Measurements from ENCODE around the gene SCFD2. TPM values are rescaled to one million over a fixed set of nuclear protein-coding genes. Genes with fewer than 3 reads are reported as not detected.

Gene SCFD2
- total and polyA plus RNA-seq, 5 donors from 2014 or later: 15.0 to 23.9 (median 16.3) TPM

- H3K27me3 Mint-ChIP-seq: no peaks in the 10 kb centered on the region
- Histone ChIP-seq H3K27me3 (ENCODE audit: control insufficient read depth, insufficient read depth, low read length) (no peaks in the 10 kb centered on the region), H3K9me3 (ENCODE audit: control insufficient read depth in 2 of 2, low read length in 2 of 2) (no peaks in the 10 kb centered on the region), H3K4me3 (ENCODE audit: low read depth, low read length) (no peak overlapping the region), H3K4me1 (ENCODE audit: control insufficient read depth, insufficient read depth, low read length, poor library complexity, severe bottlenecking) (no peaks in the 10 kb centered on the region), H3K27ac (ENCODE audit: insufficient read depth, low read length, poor library complexity, severe bottlenecking) (no peak overlapping the region), H3K36me3 (ENCODE audit: control insufficient read depth, insufficient read depth, low read length) (no peaks in the 10 kb centered on the region)
- H3K4me3 Mint-ChIP-seq: no peak overlapping the region
- H3K4me1 Mint-ChIP-seq: peaks cover 0 to 2% (median 0%) of the 10 kb centered on the region in 4 donors
- H3K27ac Mint-ChIP-seq: no peak overlapping the region
- DNase-seq: no peak
- ATAC-seq (ENCODE audit: low read depth in 2 of 2): no peak
- peaks cover 27% of the 10 kb centered on the region for H3K36me3 Mint-ChIP-seq
- peaks cover 3 to 13% (median 10%) of the 10 kb centered on the region in 7 donors for H3K9me3 Mint-ChIP-seq
Measured at GRCh38 chr4:53094040-53094439, 271.8 kb downstream of the SCFD2 start.

GRCh38 chr4:53089936-53090729, 275.7 kb downstream of the SCFD2 start:
- ATAC-seq (ENCODE audit: low read depth in 2 of 2): no peak
- Histone ChIP-seq H3K9me3 (ENCODE audit: control insufficient read depth in 2 of 2, low read length in 2 of 2) (no peaks in the 10 kb centered on the region), H3K27me3 (ENCODE audit: control insufficient read depth, insufficient read depth, low read length) (no peaks in the 10 kb centered on the region), H3K36me3 (ENCODE audit: control insufficient read depth, insufficient read depth, low read length) (no peaks in the 10 kb centered on the region), H3K27ac (ENCODE audit: insufficient read depth, low read length, poor library complexity, severe bottlenecking) (no peak overlapping the region), H3K4me3 (ENCODE audit: low read depth, low read length) (no peak overlapping the region), H3K4me1 (ENCODE audit: control insufficient read depth, insufficient read depth, low read length, poor library complexity, severe bottlenecking) (no peaks in the 10 kb centered on the region)
- no peak for DNase-seq
- Mint-ChIP-seq H3K36me3 (peaks cover 42% of the 10 kb centered on the region), H3K27me3 (no peaks in the 10 kb centered on the region), H3K27ac (no peak overlapping the region), H3K9me3 (peaks cover 1 to 25% (median 7%) of the 10 kb centered on the region in 7 donors), H3K4me1 (peaks cover 0 to 4% (median 0%) of the 10 kb centered on the region in 4 donors), H3K4me3 (no peak overlapping the region)

GRCh38 chr4:53088152-53088551, 277.7 kb downstream of the SCFD2 start:
- Mint-ChIP-seq H3K27me3 (no peaks in the 10 kb centered on the region), H3K27ac (no peak overlapping the region), H3K36me3 (peaks cover 47% of the 10 kb centered on the region), H3K4me1 (peaks cover 0 to 4% (median 0%) of the 10 kb centered on the region in 4 donors), H3K4me3 (no peak overlapping the region), H3K9me3 (peaks cover under 1 to 42% (median 13%) of the 10 kb centered on the region in 7 donors)
- Histone ChIP-seq H3K4me1 (ENCODE audit: control insufficient read depth, insufficient read depth, low read length, poor library complexity, severe bottlenecking) (no peaks in the 10 kb centered on the region), H3K36me3 (ENCODE audit: control insufficient read depth, insufficient read depth, low read length) (no peaks in the 10 kb centered on the region), H3K4me3 (ENCODE audit: low read depth, low read length) (no peak overlapping the region), H3K27ac (ENCODE audit: insufficient read depth, low read length, poor library complexity, severe bottlenecking) (no peak overlapping the region), H3K27me3 (ENCODE audit: control insufficient read depth, insufficient read depth, low read length) (no peaks in the 10 kb centered on the region), H3K9me3 (ENCODE audit: control insufficient read depth in 2 of 2, low read length in 2 of 2) (peaks cover 3 to 4% of the 10 kb centered on the region in 2 experiments)
- no peak for DNase-seq
- no peak for ATAC-seq (ENCODE audit: low read depth in 2 of 2)

GRCh38 chr4:53076374-53076958, 289.4 kb downstream of the SCFD2 start:
- Histone ChIP-seq H3K4me1 (ENCODE audit: control insufficient read depth, insufficient read depth, low read length, poor library complexity, severe bottlenecking) (no peaks in the 10 kb centered on the region), H3K36me3 (ENCODE audit: control insufficient read depth, insufficient read depth, low read length) (no peaks in the 10 kb centered on the region), H3K4me3 (ENCODE audit: low read depth, low read length) (no peak overlapping the region), H3K9me3 (ENCODE audit: control insufficient read depth in 2 of 2, low read length in 2 of 2) (no peaks in the 10 kb centered on the region), H3K27me3 (ENCODE audit: control insufficient read depth, insufficient read depth, low read length) (no peaks in the 10 kb centered on the region), H3K27ac (ENCODE audit: insufficient read depth, low read length, poor library complexity, severe bottlenecking) (no peak overlapping the region)
- H3K27ac Mint-ChIP-seq: no peak overlapping the region
- peaks cover 0 to 5% (median 0%) of the 10 kb centered on the region in 7 donors for H3K9me3 Mint-ChIP-seq
- H3K4me3 Mint-ChIP-seq: no peak overlapping the region
- no peaks in the 10 kb centered on the region for H3K27me3 Mint-ChIP-seq
- H3K36me3 Mint-ChIP-seq: peaks cover 4% of the 10 kb centered on the region
- DNase-seq (no peak), ATAC-seq (ENCODE audit: low read depth in 2 of 2) (no peak)
- peaks cover 0 to 6% (median 1%) of the 10 kb centered on the region in 4 donors for H3K4me1 Mint-ChIP-seq

GRCh38 chr4:53075162-53075785, 290.6 kb downstream of the SCFD2 start:
- no peak overlapping the region for H3K27ac Mint-ChIP-seq
- Histone ChIP-seq H3K4me1 (ENCODE audit: control insufficient read depth, insufficient read depth, low read length, poor library complexity, severe bottlenecking) (no peaks in the 10 kb centered on the region), H3K27ac (ENCODE audit: insufficient read depth, low read length, poor library complexity, severe bottlenecking) (no peak overlapping the region), H3K4me3 (ENCODE audit: low read depth, low read length) (no peak overlapping the region), H3K27me3 (ENCODE audit: control insufficient read depth, insufficient read depth, low read length) (no peaks in the 10 kb centered on the region), H3K9me3 (ENCODE audit: control insufficient read depth in 2 of 2, low read length in 2 of 2) (no peaks in the 10 kb centered on the region), H3K36me3 (ENCODE audit: control insufficient read depth, insufficient read depth, low read length) (no peaks in the 10 kb centered on the region)
- ATAC-seq (ENCODE audit: low read depth in 2 of 2) (no peak), DNase-seq (no peak)
- H3K9me3 Mint-ChIP-seq: peaks cover 0 to 9% (median 0%) of the 10 kb centered on the region in 7 donors
- H3K4me1 Mint-ChIP-seq: peaks cover 0 to 6% (median 2%) of the 10 kb centered on the region in 4 donors
- no peak overlapping the region for H3K4me3 Mint-ChIP-seq
- H3K27me3 Mint-ChIP-seq: no peaks in the 10 kb centered on the region
- H3K36me3 Mint-ChIP-seq: peaks cover 7% of the 10 kb centered on the region

- H3K27ac ChIP-seq (ENCODE audit: insufficient read depth, low read length, poor library complexity, severe bottlenecking): no peak overlapping the region
- H3K4me1 ChIP-seq (ENCODE audit: control insufficient read depth, insufficient read depth, low read length, poor library complexity, severe bottlenecking): no peaks in the 10 kb centered on the region
- no peak overlapping the region for H3K27ac Mint-ChIP-seq
- H3K4me3 ChIP-seq (ENCODE audit: low read depth, low read length): no peak overlapping the region
- no peaks in the 10 kb centered on the region for H3K27me3 ChIP-seq (ENCODE audit: control insufficient read depth, insufficient read depth, low read length)
- ATAC-seq (ENCODE audit: low read depth in 2 of 2): no peak
- no peaks in the 10 kb centered on the region for H3K36me3 ChIP-seq (ENCODE audit: control insufficient read depth, insufficient read depth, low read length)
- peaks cover 0 to 5% (median 0%) of the 10 kb centered on the region in 4 donors for H3K4me1 Mint-ChIP-seq
- H3K9me3 Mint-ChIP-seq: peaks cover 0 to 14% (median 4%) of the 10 kb centered on the region in 7 donors
- H3K9me3 ChIP-seq (ENCODE audit: control insufficient read depth in 2 of 2, low read length in 2 of 2): peaks cover 3 to 11% of the 10 kb centered on the region in 2 experiments
- H3K27me3 Mint-ChIP-seq: no peaks in the 10 kb centered on the region
- H3K36me3 Mint-ChIP-seq: peaks cover 15% of the 10 kb centered on the region
- no peak for DNase-seq
- H3K4me3 Mint-ChIP-seq: no peak overlapping the region
Measured at GRCh38 chr4:53068755-53069330, 297.0 kb downstream of the SCFD2 start.

- no peak for DNase-seq
- H3K4me1 ChIP-seq (ENCODE audit: control insufficient read depth, insufficient read depth, low read length, poor library complexity, severe bottlenecking): no peaks in the 10 kb centered on the region
- peaks cover 0 to 14% (median 4%) of the 10 kb centered on the region in 7 donors for H3K9me3 Mint-ChIP-seq
- no peaks in the 10 kb centered on the region for H3K36me3 ChIP-seq (ENCODE audit: control insufficient read depth, insufficient read depth, low read length)
- no peaks in the 10 kb centered on the region for H3K27me3 ChIP-seq (ENCODE audit: control insufficient read depth, insufficient read depth, low read length)
- H3K4me1 Mint-ChIP-seq: peaks cover 0 to 5% (median 0%) of the 10 kb centered on the region in 4 donors
- no peak overlapping the region for H3K4me3 ChIP-seq (ENCODE audit: low read depth, low read length)
- peak overlapping the region in 1 of 3 donors; percentile 44 for H3K27ac Mint-ChIP-seq
- H3K4me3 Mint-ChIP-seq: no peak overlapping the region
- no peak overlapping the region for H3K27ac ChIP-seq (ENCODE audit: insufficient read depth, low read length, poor library complexity, severe bottlenecking)
- peaks cover 15% of the 10 kb centered on the region for H3K36me3 Mint-ChIP-seq
- no peak for ATAC-seq (ENCODE audit: low read depth in 2 of 2)
- no peaks in the 10 kb centered on the region for H3K27me3 Mint-ChIP-seq
- H3K9me3 ChIP-seq (ENCODE audit: control insufficient read depth in 2 of 2, low read length in 2 of 2): peaks cover 3 to 11% of the 10 kb centered on the region in 2 experiments
Measured at GRCh38 chr4:53067125-53067802, 298.6 kb downstream of the SCFD2 start.

All from CD4-positive, CD25-positive, alpha-beta regulatory T cell (primary cell).